NCI-H345 treated with DMSO at 0.1 percent for 48 hours (cell line): Measurements from ENCODE around the gene GRIK4.
"Not testable (repeated sequence)": the region's sequence is repeated elsewhere in the genome, so short reads cannot be mapped to it uniquely, and the experiment has no call there.

Source experiments
- DNase-seq: peaks from one replicate; lab custom pipeline; 2025; ENCODE audit not compliant: unreplicated experiment; lab: John Stamatoyannopoulos, UW

The GRIK4 gene

DNA sequence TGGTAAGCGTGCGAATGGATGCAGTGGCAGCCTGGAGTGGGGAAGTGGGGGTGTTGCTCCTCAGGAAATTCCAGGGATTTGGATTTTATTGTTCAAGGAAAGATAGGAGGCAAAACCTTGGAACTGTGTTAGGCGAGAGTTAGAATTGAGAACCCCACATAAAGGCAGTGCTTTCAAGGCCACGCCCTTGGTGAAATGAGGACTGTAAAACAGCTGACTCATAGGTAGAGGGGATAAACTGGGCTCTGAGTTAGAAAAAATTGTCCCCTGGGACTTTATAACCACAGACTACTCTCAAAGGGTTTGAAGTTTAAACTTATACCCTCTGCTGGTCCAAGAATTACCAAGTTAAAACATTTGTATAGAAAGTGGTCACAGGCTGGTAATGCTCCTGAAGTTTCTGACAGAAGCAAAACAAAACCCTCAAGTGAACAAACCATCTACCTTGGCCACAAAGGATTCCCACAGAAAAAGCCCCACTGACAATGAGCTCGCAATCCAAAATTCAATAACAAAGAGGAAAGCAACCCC lies 262.0 kb downstream of the GRIK4 start:
- DNase-seq, result no peak

DNA sequence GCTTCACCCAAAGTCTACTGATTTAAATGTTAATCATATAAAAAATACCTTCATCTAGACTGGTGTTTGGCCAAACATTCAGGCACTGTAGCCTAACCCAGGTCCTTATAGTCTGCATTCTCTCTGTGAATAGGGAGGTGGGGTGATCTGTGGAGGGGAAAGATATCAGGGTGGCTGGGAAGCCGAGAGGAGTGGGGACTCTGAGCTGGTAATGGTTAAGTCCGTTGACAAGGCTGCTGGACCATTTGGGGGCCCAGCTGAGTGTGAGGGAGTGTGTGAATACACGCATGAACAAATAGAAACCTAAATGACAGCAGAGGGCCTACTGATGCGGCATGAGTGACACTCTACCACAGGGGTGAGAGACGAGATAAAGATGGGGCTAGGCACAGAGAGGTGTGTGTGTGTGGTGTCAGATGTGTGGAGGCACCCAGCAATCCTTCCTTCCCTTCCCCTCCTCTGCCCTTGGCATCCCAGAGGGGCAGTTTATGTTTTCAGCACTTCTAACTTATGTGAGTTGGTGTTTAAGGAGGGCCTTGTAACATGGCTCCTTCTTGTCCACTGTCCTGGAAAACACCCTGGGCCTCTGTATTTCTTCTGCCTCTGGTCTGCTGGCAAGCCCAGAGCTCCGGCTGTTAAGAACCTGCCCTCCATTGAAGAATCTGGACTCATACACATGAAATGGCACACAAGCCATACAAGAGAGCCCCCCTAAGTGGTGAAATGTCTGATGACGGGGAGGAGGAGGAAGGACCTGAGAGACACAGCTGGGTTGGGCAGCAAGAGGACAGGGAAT lies 263.2 kb downstream of the GRIK4 start:
- DNase-seq, result no peak

DNA sequence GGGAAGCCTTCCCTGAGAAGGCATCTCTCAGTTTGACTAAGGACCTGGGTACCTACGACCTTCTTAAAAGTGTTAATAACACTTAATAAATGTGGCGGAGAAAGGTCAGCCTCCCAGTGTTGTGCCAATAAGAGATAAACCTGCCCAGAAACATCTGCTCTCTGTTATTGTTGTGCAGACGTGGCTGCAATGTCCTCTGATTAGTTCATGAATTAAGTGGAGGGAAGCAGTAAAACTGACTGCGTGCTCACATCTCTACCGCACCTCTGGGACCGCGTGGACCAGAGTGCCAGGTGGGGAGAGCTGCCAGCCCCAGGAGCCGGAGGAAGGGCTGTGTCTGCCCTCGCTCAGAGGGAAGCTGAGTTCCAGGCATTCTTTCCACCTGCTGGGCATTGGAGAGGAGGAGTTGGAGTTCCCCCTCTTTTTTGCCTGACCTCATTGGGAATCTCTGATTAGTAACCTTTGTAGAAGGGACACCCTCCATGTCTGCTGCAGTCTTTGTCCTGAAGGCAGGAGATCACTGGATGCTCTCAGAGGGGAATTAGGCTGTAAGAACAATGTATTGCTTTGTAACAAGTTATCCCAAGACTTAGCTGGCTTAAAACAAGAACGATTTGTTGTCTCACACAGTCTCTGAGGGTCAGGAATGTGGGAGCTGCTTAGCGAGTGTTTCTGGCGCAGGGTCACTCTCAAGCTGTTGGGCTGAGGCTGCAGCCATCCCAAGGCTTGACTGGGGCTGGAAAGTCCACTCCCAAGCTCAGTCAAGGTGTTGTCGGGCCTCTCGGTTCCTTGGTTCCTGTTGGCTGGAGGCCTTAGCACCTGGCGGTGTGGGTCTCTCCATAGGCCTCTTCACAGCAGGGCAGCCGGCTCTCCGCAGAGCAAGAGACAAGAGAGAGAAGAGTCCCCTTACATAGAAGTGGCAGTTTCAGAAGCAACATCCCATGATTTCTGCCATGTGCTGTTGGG lies 264.7 kb downstream of the GRIK4 start:
- DNase-seq, result no peak

DNA sequence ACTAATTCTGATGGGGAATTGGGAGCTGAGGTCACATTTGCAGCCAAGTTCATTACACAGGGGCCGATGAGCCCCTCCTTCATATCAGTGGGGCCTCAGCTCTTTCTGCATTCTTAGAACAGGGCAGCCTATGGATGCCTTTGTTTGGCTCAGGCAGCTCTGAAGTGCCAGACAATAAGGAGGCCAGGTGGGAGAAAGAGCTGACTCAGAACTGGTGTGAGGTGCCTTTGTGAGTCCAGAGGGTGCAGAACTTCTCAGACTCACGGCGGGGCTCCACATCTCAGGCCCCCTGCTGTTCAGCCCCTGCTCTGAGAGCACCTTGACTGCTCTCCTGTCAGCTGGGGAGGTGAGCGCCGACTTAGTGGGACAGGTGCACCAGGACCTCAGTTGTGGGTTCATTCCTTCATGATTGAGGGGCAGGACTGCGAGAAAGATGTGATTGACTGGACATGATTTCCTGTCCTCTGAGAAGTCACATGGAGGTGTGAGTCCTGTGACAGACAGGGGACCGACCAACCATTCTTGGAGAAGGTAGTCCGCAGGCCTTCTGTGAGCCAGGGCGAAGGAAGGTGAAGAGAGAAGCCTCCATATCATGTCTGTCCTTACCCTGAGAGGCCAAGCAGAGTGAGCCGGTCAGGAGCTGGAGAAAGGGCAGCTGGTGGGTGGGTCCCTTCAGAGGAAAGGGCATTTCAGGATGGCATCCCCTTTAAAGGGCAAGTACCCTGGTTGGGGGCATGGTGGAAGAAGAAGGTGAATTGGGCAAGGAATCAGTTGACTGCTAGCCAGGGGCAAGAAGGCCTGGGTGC lies 267.3 kb downstream of the GRIK4 start:
- no peak for DNase-seq

DNA sequence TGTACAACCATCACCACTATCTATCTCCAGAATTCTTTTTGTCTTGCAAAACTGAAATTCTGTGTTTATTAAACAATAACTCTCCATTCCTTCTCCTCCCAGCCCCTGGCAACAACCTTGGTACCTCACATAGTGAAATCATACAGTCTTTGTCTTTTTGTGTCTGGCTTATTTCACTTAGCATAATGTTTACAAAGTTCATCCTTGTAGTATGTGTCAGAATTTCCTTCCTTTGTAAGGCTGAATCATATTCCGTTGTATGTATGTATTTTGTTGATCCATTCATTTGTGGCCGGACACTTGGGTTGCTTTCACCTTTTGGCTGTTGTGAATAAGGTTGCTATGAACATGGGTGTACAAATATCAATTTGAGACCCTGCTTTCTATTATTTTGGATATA lies 268.7 kb downstream of the GRIK4 start:
- DNase-seq, result no peak

DNA sequence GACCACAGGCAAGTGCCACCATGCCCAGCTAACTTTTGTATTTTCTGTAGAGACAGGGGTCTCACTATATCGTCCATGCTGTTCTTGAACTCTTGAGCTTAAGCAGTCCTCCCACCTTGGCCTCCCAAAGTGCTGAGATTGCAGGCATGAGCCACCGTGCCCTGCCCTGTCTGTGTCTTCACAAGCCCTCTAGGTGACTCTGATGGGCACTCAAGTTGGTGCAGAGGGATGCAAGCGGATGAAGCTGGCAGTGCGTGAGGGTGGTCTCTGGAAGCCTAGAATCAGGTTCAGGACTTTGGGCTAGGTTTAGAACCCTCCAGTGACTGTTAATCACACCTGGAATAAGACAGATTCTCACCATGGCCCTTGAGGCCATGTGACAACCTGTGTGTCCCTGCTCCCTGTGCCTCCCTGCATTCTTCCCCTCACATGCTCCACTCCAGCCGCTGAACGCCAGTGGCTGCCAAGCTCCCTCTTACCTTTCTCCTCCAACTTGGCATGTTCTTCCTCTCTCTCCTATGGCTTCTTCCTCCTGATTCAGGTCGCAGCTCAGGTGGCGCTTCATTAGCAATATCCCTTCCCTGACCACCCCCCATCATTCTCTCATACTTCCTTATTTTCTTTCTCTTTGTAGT lies 270.1 kb downstream of the GRIK4 start:
- DNase-seq, result no peak

DNA sequence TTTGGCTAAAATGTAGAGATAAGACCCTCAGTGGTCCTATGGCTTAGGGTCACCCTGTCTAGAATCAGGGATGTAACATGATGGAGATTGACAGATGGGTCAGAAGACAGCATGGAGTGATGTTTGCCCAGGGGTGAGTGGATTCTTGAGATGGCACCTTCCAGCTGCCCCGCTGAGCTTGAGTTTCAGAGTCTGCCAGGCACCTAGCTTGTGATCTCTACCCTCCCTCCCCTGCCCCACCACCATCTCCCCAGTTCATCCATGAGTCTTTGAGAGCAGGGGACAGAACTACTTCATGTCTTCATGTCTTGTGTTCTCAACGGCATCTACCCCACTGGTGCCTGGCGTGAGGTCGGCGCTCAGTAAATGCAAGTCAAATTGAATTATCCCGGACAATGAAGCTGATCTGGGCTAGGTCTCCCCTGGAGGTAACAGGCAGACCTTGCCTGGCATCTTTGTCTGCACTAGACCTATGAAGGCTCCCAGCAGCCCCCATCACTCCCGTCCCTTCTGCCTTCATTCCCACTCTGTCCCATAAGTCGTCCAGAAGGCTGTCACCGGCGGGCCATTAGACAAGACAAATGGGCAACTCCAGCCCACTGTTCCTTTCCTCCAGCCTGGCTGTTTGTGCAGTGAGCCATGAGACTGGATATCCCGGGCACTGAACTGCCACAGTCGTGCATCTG lies 273.2 kb downstream of the GRIK4 start:
- DNase-seq, result no peak

DNA sequence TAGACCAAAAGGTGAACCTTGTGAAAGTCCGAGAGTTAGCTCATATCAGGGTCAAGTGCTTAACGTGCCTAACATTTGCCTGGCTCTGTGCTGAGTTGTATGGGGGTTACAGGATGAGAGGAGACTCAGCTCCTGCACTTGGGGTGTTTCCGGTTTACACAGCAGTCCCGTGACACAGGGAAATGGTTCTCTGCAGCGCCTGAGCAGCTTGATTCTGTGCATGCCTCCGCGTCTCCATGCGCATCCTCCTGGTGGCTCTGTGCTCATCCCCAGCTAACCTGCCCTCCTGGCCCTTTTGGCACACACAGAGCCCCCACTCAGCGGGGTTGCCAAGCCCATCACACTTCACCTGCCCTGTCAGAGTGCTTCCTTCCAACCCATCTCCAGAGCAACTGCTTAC lies 274.0 kb downstream of the GRIK4 start:
- no peak for DNase-seq

DNA sequence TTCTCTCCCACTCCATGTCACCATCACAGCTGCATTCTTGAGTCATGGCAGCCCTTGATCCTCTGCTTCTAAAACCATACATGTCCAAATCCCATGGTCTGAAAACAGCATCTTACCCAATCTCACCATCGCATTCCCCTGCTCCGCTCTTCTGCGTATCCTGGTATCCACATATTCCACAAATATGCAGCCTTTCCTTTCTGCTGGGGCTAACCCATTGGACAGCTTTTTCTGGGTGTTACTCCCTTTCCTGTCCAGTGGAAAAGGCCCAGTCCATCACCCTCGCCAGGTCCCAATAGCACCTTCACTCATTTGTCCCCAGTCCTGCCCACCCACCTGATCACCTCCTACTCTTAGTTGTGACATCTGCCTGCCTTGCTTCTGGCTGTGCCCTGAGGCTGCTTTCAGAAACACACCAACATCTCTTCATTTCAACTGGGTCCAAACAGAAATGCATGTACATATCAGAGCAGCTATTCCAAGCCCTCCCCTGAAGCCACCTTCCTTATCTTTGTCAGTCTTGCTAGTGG lies 274.7 kb downstream of the GRIK4 start:
- DNase-seq, result no peak

DNA sequence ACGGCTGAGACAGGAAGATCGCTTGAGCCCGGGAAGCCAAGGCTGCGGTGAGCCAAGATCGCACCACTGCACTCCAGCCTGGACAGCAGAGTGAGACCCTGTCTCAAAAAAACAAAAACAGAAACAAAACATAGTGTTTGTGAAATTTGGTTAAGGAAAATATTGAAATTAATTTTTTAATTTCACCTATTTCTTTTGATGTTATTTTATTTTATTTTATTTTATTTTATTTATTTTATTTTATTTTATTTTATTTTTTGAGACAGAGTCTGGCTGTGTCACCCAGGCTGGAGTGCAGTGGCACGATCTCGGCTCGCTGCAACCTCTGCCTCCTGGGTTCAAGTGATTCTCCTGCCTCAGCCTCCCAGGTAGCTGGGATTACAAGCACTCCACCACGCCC lies 275.7 kb downstream of the GRIK4 start:
- DNase-seq, result not testable (repeated sequence)

DNA sequence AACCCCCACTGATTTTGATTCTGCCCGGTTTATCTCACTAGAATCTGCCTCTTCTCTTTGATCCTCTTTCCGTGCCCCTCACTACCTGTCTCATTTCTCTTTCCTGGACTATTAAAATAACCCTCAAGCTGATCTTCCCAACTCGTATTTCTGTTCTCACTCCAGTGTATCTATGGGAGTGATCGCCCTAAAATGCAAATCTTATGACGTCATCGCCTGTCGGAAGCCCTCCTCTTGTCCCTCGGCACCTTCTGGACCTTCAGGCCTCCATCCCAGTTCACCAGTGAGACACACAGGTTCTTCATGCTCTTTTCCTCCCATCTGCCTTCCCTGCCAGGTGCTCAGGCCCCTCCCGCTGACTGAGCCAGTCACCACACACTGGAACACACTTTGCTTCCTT lies 277.8 kb downstream of the GRIK4 start:
- no peak for DNase-seq

DNA sequence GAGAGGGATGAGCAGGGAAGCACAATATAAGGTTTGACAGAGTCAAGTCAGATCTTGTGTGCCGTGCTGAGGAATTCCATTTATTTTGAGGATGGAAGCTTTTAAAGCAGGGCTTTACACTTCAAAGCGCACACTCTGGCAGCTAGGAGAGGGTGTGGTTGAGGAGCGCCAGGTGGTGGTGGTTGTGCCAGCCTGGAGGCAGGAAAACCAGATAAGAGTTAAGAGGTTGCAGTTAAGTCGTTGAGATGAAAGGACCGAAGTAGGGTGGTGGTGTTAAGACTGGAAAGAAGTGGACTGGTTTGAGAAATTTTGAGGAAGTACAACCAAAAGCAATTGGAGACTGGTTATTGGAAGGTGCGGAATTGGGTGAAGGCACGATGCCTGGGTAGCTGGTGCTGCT lies 280.8 kb downstream of the GRIK4 start:
- DNase-seq, result no peak

DNA sequence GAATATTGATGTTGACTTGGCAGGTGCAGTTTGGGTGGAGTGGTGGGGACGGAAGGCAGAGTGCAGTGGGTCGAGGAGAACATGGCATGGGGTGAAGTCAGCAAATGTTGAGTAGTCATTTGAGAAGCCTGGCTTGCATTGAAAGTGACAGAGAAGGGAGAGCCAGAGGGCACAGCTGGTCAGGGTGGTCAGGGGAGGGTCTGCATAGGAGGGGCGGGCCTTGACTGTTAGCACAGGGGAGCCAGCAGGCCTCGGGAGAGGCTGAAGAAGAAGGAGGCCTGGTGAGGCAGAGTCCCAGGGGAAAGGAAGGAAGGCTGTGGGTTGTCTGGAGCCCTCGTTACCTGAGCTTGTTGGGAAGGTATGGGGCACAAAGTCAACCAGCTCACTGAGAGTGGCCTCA lies 281.6 kb downstream of the GRIK4 start:
- DNase-seq, result no peak

DNA sequence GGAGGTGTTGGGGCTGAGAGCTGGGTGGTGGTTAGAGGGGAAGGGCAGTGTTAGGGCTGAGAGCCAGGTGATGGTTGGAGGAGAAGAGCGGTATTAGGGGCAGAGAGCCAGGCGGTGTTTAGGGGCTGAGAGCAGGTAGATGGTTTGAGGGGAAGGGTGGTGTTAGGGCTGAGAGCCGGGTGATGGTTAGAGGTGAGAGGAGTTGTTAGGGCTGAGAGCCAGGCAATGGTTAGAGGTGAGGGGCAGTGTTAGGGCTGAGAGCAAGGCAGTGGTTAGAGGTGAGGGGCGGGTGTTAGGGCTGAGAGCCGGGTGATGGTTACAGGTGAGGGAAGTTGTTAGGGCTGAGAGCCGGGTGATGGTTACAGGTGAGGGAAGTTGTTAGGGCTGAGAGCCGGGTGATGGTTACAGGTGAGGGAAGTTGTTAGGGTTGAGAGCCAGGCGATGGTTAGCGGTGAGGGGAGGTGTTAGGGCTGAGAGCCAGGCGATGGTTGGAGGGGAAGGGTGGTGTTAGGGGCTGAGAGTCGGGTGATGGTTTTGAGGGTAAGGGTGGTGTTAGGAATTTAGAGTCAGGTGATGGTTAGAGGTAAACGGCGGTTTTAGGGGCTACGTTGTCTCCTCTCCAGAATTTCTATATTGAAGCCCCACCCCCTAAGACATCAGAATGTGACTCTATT lies 282.4 kb downstream of the GRIK4 start:
- DNase-seq, result no peak

DNA sequence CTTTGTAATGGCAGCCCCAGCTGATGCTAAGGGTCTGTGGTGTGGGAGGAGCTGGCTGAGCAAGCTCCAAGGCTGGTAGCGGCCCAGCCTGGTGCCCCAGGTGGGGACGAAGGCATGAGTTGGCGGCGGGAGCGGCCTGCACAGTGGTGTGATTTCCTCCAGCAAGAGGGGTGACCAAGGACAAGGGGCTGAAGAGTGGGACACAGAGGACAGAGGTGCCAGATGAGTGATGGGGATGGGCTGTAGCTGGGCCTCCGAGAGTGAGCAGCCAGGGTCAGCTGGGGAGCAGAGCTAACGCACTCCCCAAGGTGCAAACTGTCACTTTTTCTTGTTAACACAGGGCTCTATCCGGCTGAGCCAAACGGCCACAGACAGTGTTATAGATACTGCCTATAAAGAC lies 283.2 kb downstream of the GRIK4 start:
- DNase-seq, result no peak

DNA sequence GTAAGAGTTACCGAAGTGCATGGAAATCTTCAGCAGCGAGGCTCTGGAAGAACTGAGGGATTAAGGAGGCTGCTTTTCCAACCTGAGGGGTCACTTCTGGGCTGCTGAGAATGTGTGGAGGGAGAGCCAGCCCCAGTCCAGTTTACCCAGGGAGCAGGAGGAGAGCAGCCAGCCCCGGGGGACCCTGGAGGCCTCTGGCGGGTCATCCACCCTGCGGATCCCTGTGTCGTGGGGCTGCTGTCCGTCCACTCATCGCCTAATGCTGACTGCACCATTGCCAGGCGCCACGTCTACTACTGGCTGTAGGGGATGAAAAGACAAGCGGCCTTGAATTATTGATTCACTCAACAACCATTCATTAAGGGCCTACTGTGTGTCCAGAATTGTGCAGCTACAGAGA lies 283.6 kb downstream of the GRIK4 start:
- DNase-seq, result no peak

DNA sequence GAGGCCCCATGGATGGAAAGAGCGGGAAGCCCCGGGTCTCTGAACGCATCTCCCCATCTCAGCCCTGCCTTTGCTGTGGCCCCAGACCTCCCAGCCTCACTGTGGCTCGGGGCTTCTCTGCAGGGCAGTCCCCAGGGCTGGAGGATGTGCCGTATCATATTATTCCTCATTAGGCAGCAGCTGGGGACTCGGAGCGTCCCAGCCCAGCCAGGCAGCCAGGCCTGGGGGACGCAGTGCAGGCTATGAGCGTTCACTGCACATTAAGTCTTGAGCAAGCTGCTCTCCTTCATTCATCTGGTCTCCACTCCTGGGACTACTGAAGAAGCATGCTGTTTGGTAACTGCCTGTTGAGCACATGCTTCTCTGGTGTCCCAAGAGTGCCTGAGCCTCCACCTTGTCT lies 285.6 kb downstream of the GRIK4 start:
- no peak for DNase-seq

DNA sequence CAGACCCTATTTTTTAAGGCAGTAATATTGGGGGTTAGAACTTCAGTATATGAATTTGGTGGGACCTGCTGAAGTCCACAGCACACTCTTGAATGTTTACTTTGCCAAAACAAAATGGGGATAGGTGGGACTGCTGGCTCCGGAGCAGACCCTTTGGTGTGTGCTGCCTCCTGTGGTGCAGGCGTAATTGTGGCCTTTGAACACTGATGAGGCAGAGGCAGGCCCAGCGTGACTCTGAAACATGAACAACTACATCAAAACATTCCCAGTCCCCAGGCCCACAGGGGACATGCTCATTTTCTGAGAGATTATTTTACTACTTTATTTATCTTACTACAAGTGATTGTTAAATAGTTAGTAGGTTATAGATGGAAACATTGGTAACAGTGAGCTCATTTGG lies 287.3 kb downstream of the GRIK4 start:
- no peak for DNase-seq

DNA sequence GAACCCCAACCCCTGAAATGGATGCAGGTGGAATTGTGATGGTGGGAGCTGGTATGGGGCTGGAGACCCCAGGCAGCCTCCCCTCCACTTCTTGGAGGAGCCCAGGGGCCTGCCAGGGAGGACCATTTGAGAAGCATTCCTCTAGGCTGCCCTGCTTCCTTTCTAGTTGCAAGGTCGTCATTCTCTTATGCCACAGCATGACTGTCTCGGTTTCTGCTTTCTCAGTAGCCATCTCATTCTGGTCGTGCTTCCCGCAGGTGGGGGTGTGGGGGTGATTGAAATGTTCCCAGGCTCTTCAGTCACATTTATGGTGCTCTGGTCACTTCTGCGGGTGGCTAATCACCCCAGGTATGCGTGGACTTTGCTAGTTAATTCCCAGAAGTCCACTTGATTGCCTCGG lies 288.7 kb downstream of the GRIK4 start:
- DNase-seq, result no peak
